Measurements from ENCODE around the gene HIF1AN.

GRCh38 chr10:100586959-100587358 is 51.2 kb downstream of the HIF1AN start:
- TF ChIP-seq POLR2A (IDR thresholded peaks at IDR 0.05): no peak
- TF ChIP-seq CTCF (IDR thresholded peaks at IDR 0.05): no peak
